GM12891 (cell line): ENCODE results near the gene BTN2A1.

ENCODE experiments used
- PAX5 ChIP-seq: IDR thresholded peaks from 2 replicates; pipeline ENCODE4 v1.6.1; 2011; ENCODE audit warnings: low read length, moderate library complexity, mild to moderate bottlenecking; ENCODE audit not compliant: insufficient read depth, severe bottlenecking
- POLR2A ChIP-seq: IDR thresholded peaks from 2 replicates; pipeline ENCODE4 v1.6.1; 2011; ENCODE audit warnings: low read depth, low read length, control low read depth
- TAF1 ChIP-seq: IDR thresholded peaks from 2 replicates; pipeline ENCODE4 v1.6.1; 2011; ENCODE audit warnings: low read depth, low read length, control low read depth

- TF ChIP-seq TAF1 = no peak
- no peak for TF ChIP-seq POLR2A
- TF ChIP-seq PAX5 = no peak
Observed at GRCh38 chr6:26502626-26503025, 44.9 kb downstream of the BTN2A1 start.
